ENCODE data around the gene GGT6. TPM values are rescaled to one million over a fixed set of nuclear protein-coding genes. Genes with fewer than 3 reads are reported as not detected.

GGT6 gene
- total and polyA plus RNA-seq, 2 of the 13 experiments (the other 11 are each of a cell fraction or from before 2014, with no cell fraction given), result 0.16 to 0.80 TPM

GRCh38 chr17:4525691-4526397, 34.5 kb downstream of the GGT6 start:
- Histone ChIP-seq H3K27ac (ENCODE audit: extremely low read length, insufficient read depth, low read length) (no peak overlapping the region), H3K27me3 (ENCODE audit: control insufficient read depth in 1 of 2, insufficient read depth in 2 of 2, low read length in 2 of 2) (peaks cover 5 to 59% of the 10 kb centered on the region in 2 experiments), H3K4me1 (ENCODE audit: insufficient read depth, low read length) (no peaks in the 10 kb centered on the region), H3K36me3 (replicated peaks in 1 of 2; ENCODE audit: control insufficient read depth in 1 of 2, insufficient read depth in 2 of 2, low read length in 2 of 2) (no peaks in the 10 kb centered on the region), H3K9me3 (ENCODE audit: low read length) (no peaks in the 10 kb centered on the region), H3K4me3 (replicated peaks in 1 of 3; ENCODE audit: insufficient read depth in 1 of 3, low read depth in 2 of 3, low read length in 3 of 3) (no peak overlapping the region), H2AFZ (ENCODE audit: low read length) (no peak overlapping the region), H3K9ac (ENCODE audit: insufficient read depth, low read depth, low read length) (no peak overlapping the region), H3K4me2 (ENCODE audit: low read depth, low read length) (no peak overlapping the region), H4K20me1 (ENCODE audit: insufficient read depth, low read length) (no peaks in the 10 kb centered on the region), H3K79me2 (ENCODE audit: insufficient read depth, low read length) (no peaks in the 10 kb centered on the region)
- ATAC-seq (no peak), FAIRE-seq (no peak), DNase-seq (ENCODE audit: low spot score) (no peak)
- 30% methylated on average over 11 of the region's 11 CpGs for WGBS (ENCODE audit: low lambda C conversion rate)
- BruUV-seq (replicated peaks), result no TSS peak
- intact Hi-C loops (cut with micrococcal nuclease; ENCODE audit: unreplicated experiment), result no loop called here
- ChIA-PET CTCF (ENCODE audit: low intra/inter-chr PET ratio, low total read pairs) (no interaction called here), POLR2A (no interaction called here)
- TF ChIP-seq ZNF589 (CRISPR knock-in tag; conservative IDR thresholded peaks at IDR 0.05) (no peak), ZFP36 (IDR thresholded peaks at IDR 0.05; ENCODE audit: borderline replicate concordance, low read depth, low read length, partially characterized antibody) (peak; percentile 28)
- in situ Hi-C loops (cut with HindIII; ENCODE audit: extremely low pct_ligation_motif_present, low pct_unique_long_range_greater_than_20kb), result no loop called here

- H3K4me1 ChIP-seq (ENCODE audit: insufficient read depth, low read length), result peaks cover 11% of the 10 kb centered on the region
- intact Hi-C loops (cut with micrococcal nuclease; ENCODE audit: unreplicated experiment) (no loop called here), in situ Hi-C loops (cut with HindIII; ENCODE audit: extremely low pct_ligation_motif_present, low pct_unique_long_range_greater_than_20kb) (no loop called here)
- H3K79me2 ChIP-seq (ENCODE audit: insufficient read depth, low read length), result no peaks in the 10 kb centered on the region
- 65% methylated on average over 8 of the region's 8 CpGs for WGBS (ENCODE audit: low lambda C conversion rate)
- DNase-seq (ENCODE audit: low spot score) (no peak), FAIRE-seq (no peak), ATAC-seq (no peak)
- ChIA-PET POLR2A (no interaction called here), CTCF (ENCODE audit: low intra/inter-chr PET ratio, low total read pairs) (no interaction called here)
- no peak overlapping the region for H3K4me3 ChIP-seq (replicated peaks in 1 of 3; ENCODE audit: insufficient read depth in 1 of 3, low read depth in 2 of 3, low read length in 3 of 3)
- H3K9ac ChIP-seq (ENCODE audit: insufficient read depth, low read depth, low read length), result no peak overlapping the region
- no peak overlapping the region for H2AFZ ChIP-seq (ENCODE audit: low read length)
- H3K27ac ChIP-seq (ENCODE audit: extremely low read length, insufficient read depth, low read length), result no peak overlapping the region
- no peak overlapping the region for H3K4me2 ChIP-seq (ENCODE audit: low read depth, low read length)
- no peaks in the 10 kb centered on the region for H4K20me1 ChIP-seq (ENCODE audit: insufficient read depth, low read length)
- peaks cover 2 to 66% of the 10 kb centered on the region in 2 experiments for H3K27me3 ChIP-seq (ENCODE audit: control insufficient read depth in 1 of 2, insufficient read depth in 2 of 2, low read length in 2 of 2)
- no TSS peak for BruUV-seq (replicated peaks)
- no peaks in the 10 kb centered on the region for H3K9me3 ChIP-seq (ENCODE audit: low read length)
- TF ChIP-seq ZNF549 (CRISPR knock-in tag; IDR thresholded peaks at IDR 0.05) (no peak), ZNF768 (CRISPR knock-in tag; IDR thresholded peaks at IDR 0.05) (peak; percentile 89)
- H3K36me3 ChIP-seq (replicated peaks in 1 of 2; ENCODE audit: control insufficient read depth in 1 of 2, insufficient read depth in 2 of 2, low read length in 2 of 2), result no peaks in the 10 kb centered on the region
Observed at GRCh38 chr17:4523946-4524345, 36.4 kb downstream of the GGT6 start.
